Gastrocnemius medialis (tissue), 4 donors: ENCODE data around the gene PAGR1.

ENCODE experiments used
- POLR2A ChIP-seq, 2 donors: fragments of 450-650 bp; IDR thresholded peaks; one replicate each; pipeline ENCODE4 v1.6.1; 2017; ENCODE audit warnings: antibody characterized with exemption in 2 of 2, mild to moderate bottlenecking in 2 of 2, moderate library complexity in 2 of 2
- TF ChIP-seq, protein P1 (sequence below), 5 experiments: fragments of 450-650 bp in 3 of 5; fragments of 200-600 bp in 2 of 5; sonication (generic) in 2 of 5; IDR thresholded peaks in 4 of 5; conservative IDR thresholded peaks in 1 of 5; 1 replicate in 4 of 5; 2 replicates in 1 of 5; pipeline ENCODE4 v1.5.1; 2016 to 2019; ENCODE audit warnings: antibody characterized with exemption in 5 of 5, mild to moderate bottlenecking in 3 of 5, moderate library complexity in 3 of 5

DNA sequence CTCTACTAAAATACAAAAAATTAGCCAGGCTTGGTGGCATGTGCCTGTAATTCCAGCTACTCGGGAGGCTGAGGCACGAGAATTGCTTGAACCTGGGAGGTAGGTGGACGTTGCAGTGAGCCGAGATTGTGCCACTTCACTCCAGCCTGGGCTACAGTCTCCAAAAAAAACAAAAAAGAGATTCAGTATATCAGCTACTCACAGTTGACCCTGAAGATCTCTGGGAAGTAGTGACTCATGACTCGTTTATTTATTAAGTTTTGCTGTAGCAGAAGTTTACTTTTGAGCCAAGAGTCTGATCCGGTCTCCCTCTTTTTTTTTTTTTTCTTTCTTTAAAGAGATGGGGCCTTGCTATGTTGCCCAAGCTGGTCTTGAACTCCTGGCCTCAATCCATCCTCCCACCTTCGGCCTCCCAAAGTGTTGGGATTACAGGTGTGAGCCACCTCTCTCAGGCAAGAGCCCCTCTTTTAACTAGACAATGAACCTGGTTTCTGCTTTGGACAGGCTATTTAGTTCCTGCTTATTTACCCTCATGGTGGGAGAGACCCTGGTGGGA lies 8.7 kb downstream of the PAGR1 start:
- TF ChIP-seq, protein P1, sequence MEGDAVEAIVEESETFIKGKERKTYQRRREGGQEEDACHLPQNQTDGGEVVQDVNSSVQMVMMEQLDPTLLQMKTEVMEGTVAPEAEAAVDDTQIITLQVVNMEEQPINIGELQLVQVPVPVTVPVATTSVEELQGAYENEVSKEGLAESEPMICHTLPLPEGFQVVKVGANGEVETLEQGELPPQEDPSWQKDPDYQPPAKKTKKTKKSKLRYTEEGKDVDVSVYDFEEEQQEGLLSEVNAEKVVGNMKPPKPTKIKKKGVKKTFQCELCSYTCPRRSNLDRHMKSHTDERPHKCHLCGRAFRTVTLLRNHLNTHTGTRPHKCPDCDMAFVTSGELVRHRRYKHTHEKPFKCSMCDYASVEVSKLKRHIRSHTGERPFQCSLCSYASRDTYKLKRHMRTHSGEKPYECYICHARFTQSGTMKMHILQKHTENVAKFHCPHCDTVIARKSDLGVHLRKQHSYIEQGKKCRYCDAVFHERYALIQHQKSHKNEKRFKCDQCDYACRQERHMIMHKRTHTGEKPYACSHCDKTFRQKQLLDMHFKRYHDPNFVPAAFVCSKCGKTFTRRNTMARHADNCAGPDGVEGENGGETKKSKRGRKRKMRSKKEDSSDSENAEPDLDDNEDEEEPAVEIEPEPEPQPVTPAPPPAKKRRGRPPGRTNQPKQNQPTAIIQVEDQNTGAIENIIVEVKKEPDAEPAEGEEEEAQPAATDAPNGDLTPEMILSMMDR (IDR thresholded peaks at IDR 0.05 in 4 of 5, conservative IDR thresholded peaks at IDR 0.05 in 1 of 5), result no peak
- TF ChIP-seq POLR2A (IDR thresholded peaks at IDR 0.05), result no peak
